Kidney (tissue), 14 donors: Measurements from ENCODE around the gene TCEA3. TPM values are rescaled to one million over a fixed set of nuclear protein-coding genes. Genes with fewer than 3 reads are reported as not detected.

Source experiments
- DNase-seq, 5 donors: peaks; one replicate each; pipeline ENCODE4 v3.0.0-alpha.2; 2013 to 2020
- FAIRE-seq: peaks from 2 replicates; lab custom pipeline; 2012; peaks lifted over from hg19 to GRCh38; lab: Jason Lieb, UNC
- H3K27ac ChIP-seq, 2 donors: one replicate each; pipeline ENCODE4 v1.7.0; 2013; ENCODE audit warnings: low read depth in 2 of 2, low read length in 2 of 2, inconsistent platforms in 1 of 2
- H3K27me3 ChIP-seq: one replicate; pipeline ENCODE4 v1.7.1; 2013; ENCODE audit warnings: low read length, inconsistent platforms; ENCODE audit not compliant: control insufficient read depth, insufficient read depth
- H3K36me3 ChIP-seq, 3 donors: one replicate each; pipeline versions ENCODE4 v1.7.0 to v1.7.1; 2013; ENCODE audit warnings: low read length in 3 of 3, control low read depth in 1 of 3, inconsistent platforms in 1 of 3; ENCODE audit not compliant: insufficient read depth in 3 of 3, control insufficient read depth in 2 of 3
- H3K4me1 ChIP-seq, 3 donors: one replicate each; pipeline versions ENCODE4 v1.7.0 to v1.7.1; 2013; ENCODE audit warnings: low read length in 3 of 3, inconsistent platforms in 1 of 3, low read depth in 1 of 3; ENCODE audit not compliant: control insufficient read depth in 2 of 3, insufficient read depth in 2 of 3
- H3K4me3 ChIP-seq, 3 donors: one replicate each; pipeline versions ENCODE4 v1.7.0 to v1.8.1; 2013; ENCODE audit warnings: low read length in 3 of 3, control low read depth in 1 of 3, inconsistent platforms in 1 of 3
- H3K9ac ChIP-seq, 3 donors: one replicate each; pipeline versions ENCODE4 v1.7.0 to v1.7.1; 2013; ENCODE audit warnings: low read length in 3 of 3, control low read depth in 1 of 3, inconsistent platforms in 1 of 3
- H3K9me3 ChIP-seq, 3 donors: one replicate each; pipeline versions ENCODE4 v1.7.0 to v1.7.1; 2013; ENCODE audit warnings: low read length in 3 of 3, control low read depth in 1 of 3, inconsistent platforms in 1 of 3; ENCODE audit not compliant: control insufficient read depth in 2 of 3, insufficient read depth in 1 of 3
- CTCF ChIP-seq: IDR thresholded peaks from 3 replicates; pipeline ENCODE4 v1.5.1; 2012; ENCODE audit warnings: mild to moderate bottlenecking, moderate library complexity, borderline replicate concordance; ENCODE audit not compliant: insufficient read depth; ENCODE audit errors: extremely low read depth
- intact Hi-C: fragments of 100-400 bp; cut with DNase I; formaldehyde crosslinking; loops from one replicate; pipeline ENCODE4 v1.11.1; 2022
- polyA plus RNA-seq: library from polyadenylated mRNA; stranded (reverse); fragments of 350-450 nt; fragmentation: Illumina TruSeq; extraction: RNeasy Lipid Tissue Mini Kit (QIAGEN cat#74804); gene quantifications from one replicate; pipeline ENCODE4 v1.2.3, GENCODE V29; 2014; ENCODE audit warnings: low read depth, low replicate concordance; ENCODE audit not compliant: insufficient read depth
- total RNA-seq: library from RNA; stranded (reverse); fragmentation: NEBNext Ultra II Directional; extraction: Animal tissue kit (Norgen Biotek cat#: 25700); gene quantifications from one replicate; pipeline ENCODE4 v1.2.1, GENCODE V29; 2021
- donor health status: control.
- donor health status: control.
- donor health status: control.
- donor health status: control.
- donor health status: control.
- donor health status: DM: yes; HTN: yes; CAD: no.
- donor health status: Normal renal cell carcinoma (clear cell type).

The TCEA3 gene
- total and polyA plus RNA-seq, 2 donors from 2014 or later: 46.3 to 93.2 TPM

GRCh38 chr1:23456226-23456625 is 31.7 kb upstream of the TCEA3 start:
- intact Hi-C loops: no loop called here
- Histone ChIP-seq H3K27ac (no peak overlapping the region), H3K36me3 (peaks cover 0 to 8% (median 5%) of the 10 kb centered on the region in 3 donors), H3K4me3 (no peak overlapping the region), H3K9me3 (no peaks in the 10 kb centered on the region), H3K9ac (no peak overlapping the region), H3K27me3 (no peaks in the 10 kb centered on the region), H3K4me1 (peaks cover 0 to 10% (median 7%) of the 10 kb centered on the region in 3 donors)
- DNase-seq: no peak
- no peak for TF ChIP-seq CTCF
- FAIRE-seq: no peak

- TF ChIP-seq CTCF: no peak
- Histone ChIP-seq H3K9ac (no peak overlapping the region), H3K9me3 (no peaks in the 10 kb centered on the region), H3K27ac (no peak overlapping the region), H3K4me1 (peaks cover 0 to 10% (median 9%) of the 10 kb centered on the region in 3 donors), H3K4me3 (no peak overlapping the region), H3K27me3 (no peaks in the 10 kb centered on the region), H3K36me3 (peaks cover 0 to 8% (median 6%) of the 10 kb centered on the region in 3 donors)
- DNase-seq: no peak
- FAIRE-seq: no peak
- intact Hi-C loops: no loop called here
These were observed 29.0 kb upstream of the TCEA3 start for GRCh38 chr1:23453455-23454000.

GRCh38 chr1:23452011-23452411 is 27.5 kb upstream of the TCEA3 start:
- Histone ChIP-seq H3K9ac (peak overlapping the region in 1 of 3 donors; percentile 55), H3K27ac (peak overlapping the region in 1 of 2 donors; percentile 78), H3K27me3 (no peaks in the 10 kb centered on the region), H3K9me3 (no peaks in the 10 kb centered on the region), H3K36me3 (peaks cover 0 to 8% (median 4%) of the 10 kb centered on the region in 3 donors), H3K4me3 (no peak overlapping the region), H3K4me1 (peaks cover 0 to 10% (median 9%) of the 10 kb centered on the region in 3 donors)
- DNase-seq: peak; percentile 51 to 79 (median 74)
- TF ChIP-seq CTCF: no peak
- intact Hi-C loops: no loop called here
- no peak for FAIRE-seq
